ENCODE measurements around the gene SH3RF3.

The SH3RF3 gene

GRCh38 chr2:109454304-109454703 lies 325.3 kb downstream of the SH3RF3 start:
- DNase-seq (ENCODE audit: low spot score) = no peak

- no peak for DNase-seq (ENCODE audit: low spot score)
Measured at GRCh38 chr2:109454765-109455394, 325.9 kb downstream of the SH3RF3 start.

- DNase-seq (ENCODE audit: low spot score) = no peak
Measured at GRCh38 chr2:109455731-109456691, 327.0 kb downstream of the SH3RF3 start.

- no peak for DNase-seq (ENCODE audit: low spot score)
Measured at GRCh38 chr2:109456776-109457175, 327.8 kb downstream of the SH3RF3 start.

GRCh38 chr2:109457366-109457765 lies 328.4 kb downstream of the SH3RF3 start:
- DNase-seq (ENCODE audit: low spot score) = no peak

GRCh38 chr2:109457794-109458193 lies 328.8 kb downstream of the SH3RF3 start:
- no peak for DNase-seq (ENCODE audit: low spot score)

GRCh38 chr2:109458512-109458911 lies 329.5 kb downstream of the SH3RF3 start:
- no peak for DNase-seq (ENCODE audit: low spot score)

- DNase-seq (ENCODE audit: low spot score) = no peak
Measured at GRCh38 chr2:109459485-109459884, 330.5 kb downstream of the SH3RF3 start.

- no peak for DNase-seq (ENCODE audit: low spot score)
Measured at GRCh38 chr2:109460553-109461324, 331.7 kb downstream of the SH3RF3 start.

GRCh38 chr2:109463236-109463635 lies 334.2 kb downstream of the SH3RF3 start:
- no peak for DNase-seq (ENCODE audit: low spot score)

GRCh38 chr2:109463891-109464290 lies 334.9 kb downstream of the SH3RF3 start:
- no peak for DNase-seq (ENCODE audit: low spot score)

- DNase-seq (ENCODE audit: low spot score) = no peak
Measured at GRCh38 chr2:109466674-109467575, 337.9 kb downstream of the SH3RF3 start.

- no peak for DNase-seq (ENCODE audit: low spot score)
Measured at GRCh38 chr2:109467701-109468100, 338.7 kb downstream of the SH3RF3 start.

- no peak for DNase-seq (ENCODE audit: low spot score)
Measured at GRCh38 chr2:109468893-109469292, 339.9 kb downstream of the SH3RF3 start.

GRCh38 chr2:109471658-109472057 lies 342.7 kb downstream of the SH3RF3 start:
- no peak for DNase-seq (ENCODE audit: low spot score)

GRCh38 chr2:109472331-109472959 lies 343.4 kb downstream of the SH3RF3 start:
- no peak for DNase-seq (ENCODE audit: low spot score)

- no peak for DNase-seq (ENCODE audit: low spot score)
Measured at GRCh38 chr2:109472974-109473373, 344.0 kb downstream of the SH3RF3 start.

- DNase-seq (ENCODE audit: low spot score) = no peak
Measured at GRCh38 chr2:109473616-109474318, 344.8 kb downstream of the SH3RF3 start.

GRCh38 chr2:109474319-109474825 lies 345.4 kb downstream of the SH3RF3 start:
- DNase-seq (ENCODE audit: low spot score) = no peak
